Spinal cord (tissue), 10 donors: ENCODE results near the gene ZNF616. TPM values are rescaled to one million over a fixed set of nuclear protein-coding genes. Genes with fewer than 3 reads are reported as not detected.
"Not testable (repeated sequence)": the region's sequence is repeated elsewhere in the genome, so short reads cannot be mapped to it uniquely, and the experiment has no call there.

ENCODE experiments used
- DNase-seq, 6 donors: peaks; one replicate each; pipeline versions ENCODE4 v3.0.0 to v3.0.0-alpha.2; 2013 to 2015; ENCODE audit warnings: low spot score in 6 of 6, low read depth in 4 of 6
- H3K27ac ChIP-seq: one replicate; pipeline ENCODE4 v1.5.1; 2013; ENCODE audit warnings: low read depth, low read length, control low read depth
- H3K27me3 ChIP-seq: one replicate; pipeline ENCODE4 v1.6.1; 2013; ENCODE audit warnings: low read length; ENCODE audit not compliant: control insufficient read depth, insufficient read depth
- H3K36me3 ChIP-seq: one replicate; pipeline ENCODE4 v1.6.1; 2013; ENCODE audit warnings: low read length; ENCODE audit not compliant: control insufficient read depth, insufficient read depth
- H3K4me1 ChIP-seq: one replicate; pipeline ENCODE4 v1.6.1; 2013; ENCODE audit warnings: low read length; ENCODE audit not compliant: control insufficient read depth, insufficient read depth
- H3K4me3 ChIP-seq: one replicate; pipeline ENCODE4 v1.5.1; 2013; ENCODE audit warnings: low read depth, low read length, control low read depth
- H3K9me3 ChIP-seq: one replicate; pipeline ENCODE4 v1.6.1; 2013; ENCODE audit warnings: low read length; ENCODE audit not compliant: control insufficient read depth, insufficient read depth
- WGBS: methylation state at CpG from one replicate; pipeline ENCODE4 v1.1.5; 2013; ENCODE audit warnings: missing lambda C conversion rate; ENCODE audit not compliant: insufficient coverage; 5-methylcytosine and 5-hydroxymethylcytosine counted together
- polyA plus RNA-seq, 2 donors: library from polyadenylated mRNA; unstranded; fragments of 120-200 nt; gene quantifications; one replicate each; pipeline ENCODE4 v1.2.1, GENCODE V29; 2013; ENCODE audit not compliant: insufficient read length in 2 of 2
- total RNA-seq, 2 donors: library from RNA; depleted of rRNA in 1 of 2; stranded (reverse); fragments of 120-200 nt in 1 of 2; fragments of >200 nt in 1 of 2; gene quantifications; one replicate each; pipeline versions ENCODE4 v1.2.3 to v1.2.4, GENCODE V29; 2013 to 2014
- donor health status: healthy.

Gene ZNF616
- total and polyA plus RNA-seq, 4 donors: 9.1 to 18.0 (median 13.8) TPM

GRCh38 chr19:52114691-52115090 lies 25.0 kb downstream of the ZNF616 start:
- peaks cover 25% of the 10 kb centered on the region for H3K36me3 ChIP-seq

DNA sequence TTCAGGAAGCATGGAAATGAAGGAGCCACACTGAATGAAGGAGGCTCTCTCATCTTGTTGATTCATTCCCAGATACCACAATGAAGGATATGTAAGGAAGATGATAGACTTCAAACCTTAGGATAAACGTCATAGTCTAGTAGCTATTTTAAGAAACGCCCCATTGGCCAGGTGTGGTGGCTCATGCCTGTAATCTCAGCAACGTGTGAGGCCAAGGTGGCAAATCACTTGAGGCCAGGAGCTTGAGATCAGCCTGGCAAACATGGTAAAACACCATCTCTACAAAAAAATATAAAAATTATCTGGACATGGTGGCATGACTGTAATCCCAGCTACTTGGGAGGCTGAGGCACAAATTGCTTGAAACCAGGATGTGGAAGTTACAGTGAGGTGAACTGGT lies 27.1 kb downstream of the ZNF616 start:
- no peak overlapping the region for H3K27ac ChIP-seq
- H3K36me3 ChIP-seq: peaks cover 16% of the 10 kb centered on the region
- WGBS: 74% methylated on average over 2 of the region's 3 CpGs
- no peaks in the 10 kb centered on the region for H3K27me3 ChIP-seq
- no peak overlapping the region for H3K4me3 ChIP-seq
- H3K9me3 ChIP-seq: peaks cover 43% of the 10 kb centered on the region
- no peak for DNase-seq
- H3K4me1 ChIP-seq: no peaks in the 10 kb centered on the region

More at GRCh38 chr19:52114691-52115090, 25.0 kb downstream of the ZNF616 start:
- no peak overlapping the region for H3K4me3 ChIP-seq
- WGBS: 100% methylated on average over 2 of the region's 5 CpGs
- H3K27ac ChIP-seq: no peak overlapping the region
- no peaks in the 10 kb centered on the region for H3K4me1 ChIP-seq
- DNase-seq: no peak
- no peaks in the 10 kb centered on the region for H3K27me3 ChIP-seq
- peaks cover 54% of the 10 kb centered on the region for H3K9me3 ChIP-seq

GRCh38 chr19:52110780-52111179 lies 29.0 kb downstream of the ZNF616 start:
- peaks cover 6% of the 10 kb centered on the region for H3K36me3 ChIP-seq
- no peak for DNase-seq
- H3K9me3 ChIP-seq: peaks cover 31% of the 10 kb centered on the region
- H3K4me1 ChIP-seq: no peaks in the 10 kb centered on the region
- WGBS: 94% methylated on average over 4 of the region's 6 CpGs
- no peak overlapping the region for H3K27ac ChIP-seq
- no peaks in the 10 kb centered on the region for H3K27me3 ChIP-seq
- H3K4me3 ChIP-seq: no peak overlapping the region

DNA sequence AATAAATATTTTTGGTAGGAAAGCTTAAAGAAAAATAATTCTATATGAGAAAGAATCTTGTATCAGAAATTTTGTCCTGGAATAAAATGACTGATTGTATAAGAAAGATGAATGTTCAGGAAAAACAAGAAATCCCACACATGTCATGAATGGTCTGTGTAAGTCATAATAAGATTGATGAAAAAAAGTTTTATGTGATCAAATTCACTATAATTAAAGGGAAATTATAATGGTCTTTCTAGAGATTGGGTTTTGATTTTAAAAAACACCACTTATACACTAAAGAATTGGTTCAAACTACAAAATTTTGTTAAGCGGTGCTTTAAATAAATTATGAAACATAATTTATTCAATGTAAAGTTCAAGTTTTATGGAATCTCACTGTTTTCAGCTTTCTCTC lies 37.0 kb downstream of the ZNF616 start:
- Histone ChIP-seq H3K4me1 (no peaks in the 10 kb centered on the region), H3K4me3 (no peak overlapping the region), H3K27ac (no peak overlapping the region), H3K9me3 (no peaks in the 10 kb centered on the region), H3K36me3 (no peaks in the 10 kb centered on the region), H3K27me3 (no peaks in the 10 kb centered on the region)
- no CpG with 5 or more reads among the region's 1 CpG for WGBS
- no peak for DNase-seq

GRCh38 chr19:52101866-52102562 lies 37.7 kb downstream of the ZNF616 start:
- no peak overlapping the region for H3K4me3 ChIP-seq
- no peaks in the 10 kb centered on the region for H3K4me1 ChIP-seq
- no CpG with 5 or more reads among the region's 2 CpGs for WGBS
- DNase-seq: no peak
- H3K36me3 ChIP-seq: no peaks in the 10 kb centered on the region
- no peak overlapping the region for H3K27ac ChIP-seq
- H3K27me3 ChIP-seq: no peaks in the 10 kb centered on the region
- no peaks in the 10 kb centered on the region for H3K9me3 ChIP-seq

GRCh38 chr19:52099497-52100138 lies 40.1 kb downstream of the ZNF616 start:
- WGBS: no CpG with 5 or more reads among the region's 2 CpGs
- no peak for DNase-seq
- no peaks in the 10 kb centered on the region for H3K27me3 ChIP-seq
- no peaks in the 10 kb centered on the region for H3K36me3 ChIP-seq
- H3K4me1 ChIP-seq: peaks cover under 1% of the 10 kb centered on the region
- H3K27ac ChIP-seq: no peak overlapping the region
- no peak overlapping the region for H3K4me3 ChIP-seq
- no peaks in the 10 kb centered on the region for H3K9me3 ChIP-seq

- not testable (repeated sequence) for H3K27me3 ChIP-seq, H3K27ac ChIP-seq, H3K9me3 ChIP-seq, H3K4me1 ChIP-seq, H3K4me3 ChIP-seq, DNase-seq, H3K36me3 ChIP-seq
- no CpG with 5 or more reads among the region's 3 CpGs for WGBS
Measured at GRCh38 chr19:52096416-52096815, 43.3 kb downstream of the ZNF616 start.

- Histone ChIP-seq H3K27me3 (no peaks in the 10 kb centered on the region), H3K4me3 (peak within 1 kb of the TSS; percentile 84), H3K4me1 (peaks cover 6% of the 10 kb centered on the region), H3K36me3 (peaks cover 7% of the 10 kb centered on the region), H3K9me3 (no peaks in the 10 kb centered on the region), H3K27ac (peak within 1 kb of the TSS; percentile 80)
- peak; percentile 60 to 97 (median 86) for DNase-seq
- WGBS: under 1% methylated on average over 54 of the region's 59 CpGs
Measured at GRCh38 chr19:52095172-52096014, 44.3 kb downstream of the ZNF616 start, which contains the start of gene ZNF841. Gene ZNF841 (minus strand): TSS chr19:52095765. CDS start chr19:52084801, 10,964 bp downstream.

GRCh38 chr19:52094526-52095130 lies 45.1 kb downstream of the ZNF616 start:
- Histone ChIP-seq H3K27me3 (no peaks in the 10 kb centered on the region), H3K36me3 (peaks cover 9% of the 10 kb centered on the region), H3K27ac (no peak overlapping the region), H3K9me3 (no peaks in the 10 kb centered on the region), H3K4me1 (peaks cover 6% of the 10 kb centered on the region), H3K4me3 (peak overlapping the region; percentile 84)
- 4% methylated on average over 7 of the region's 12 CpGs for WGBS
- no peak for DNase-seq
